ENCODE data around the gene OR10G8. TPM values are rescaled to one million over a fixed set of nuclear protein-coding genes. Genes with fewer than 3 reads are reported as not detected.

OR10G8 gene
- total RNA-seq, 1 experiment from 2014 or later = not detected

GRCh38 chr11:124075841-124076651 lies 49.4 kb downstream of the OR10G8 start:
- POLR2A ChIA-PET (ENCODE audit: unreplicated experiment) = no interaction called here
- Histone ChIP-seq H3K9me3 (ENCODE audit: insufficient read depth, low read depth) (no peaks in the 10 kb centered on the region), H3K4me1 (replicated peaks; ENCODE audit: insufficient read depth) (peaks cover 3% of the 10 kb centered on the region; the same call in 1 of the 2 replicates), H3K4me2 (peak overlapping the region; percentile 73), H3K9me2 (ENCODE audit: insufficient read depth) (no peaks in the 10 kb centered on the region), H3K79me2 (ENCODE audit: low read depth) (no peaks in the 10 kb centered on the region), H3K27me3 (ENCODE audit: insufficient read depth, low read depth) (peaks cover 39% of the 10 kb centered on the region), H3K27ac (no peak overlapping the region), H3F3A (ENCODE audit: insufficient read depth, low read depth) (no peaks in the 10 kb centered on the region), H4K20me1 (ENCODE audit: insufficient read depth) (no peaks in the 10 kb centered on the region), H3K36me3 (ENCODE audit: low read depth) (no peaks in the 10 kb centered on the region), H3K4me3 (peak overlapping the region; percentile 45; the same call in 1 of the 2 replicates), H2AFZ (peak overlapping the region; percentile 69; the same call in 1 of the 2 replicates)
- intact Hi-C loops (cut with micrococcal nuclease; ENCODE audit: unreplicated experiment) = no loop called here
- TF ChIP-seq CTCF (conservative IDR thresholded peaks at IDR 0.05) (no peak), EZH2 (IDR thresholded peaks at IDR 0.05; ENCODE audit: low read depth) (no peak)
- CTCF ChIA-PET = no interaction called here
- no peak for DNase-seq
- BruUV-seq (replicated peaks) = no TSS peak

GRCh38 chr11:124077266-124077665 lies 50.7 kb downstream of the OR10G8 start:
- Histone ChIP-seq H4K20me1 (ENCODE audit: insufficient read depth) (no peaks in the 10 kb centered on the region), H3K9me3 (ENCODE audit: insufficient read depth, low read depth) (no peaks in the 10 kb centered on the region), H3K4me2 (no peak overlapping the region), H3K79me2 (ENCODE audit: low read depth) (no peaks in the 10 kb centered on the region), H3K36me3 (ENCODE audit: low read depth) (no peaks in the 10 kb centered on the region), H3K4me1 (replicated peaks; ENCODE audit: insufficient read depth) (peaks cover 3% of the 10 kb centered on the region; the same call in 1 of the 2 replicates), H3F3A (ENCODE audit: insufficient read depth, low read depth) (no peaks in the 10 kb centered on the region), H2AFZ (no peak overlapping the region), H3K9me2 (ENCODE audit: insufficient read depth) (no peaks in the 10 kb centered on the region), H3K27me3 (ENCODE audit: insufficient read depth, low read depth) (peaks cover 39% of the 10 kb centered on the region), H3K4me3 (no peak overlapping the region), H3K27ac (no peak overlapping the region)
- ChIA-PET POLR2A (ENCODE audit: unreplicated experiment) (interaction anchor here (0.5 kb wide), 1 partner anchor 8 kb away, joined by 8 read pairs; no protein-coding TSS in a partner anchor), CTCF (no interaction called here)
- intact Hi-C loops (cut with micrococcal nuclease; ENCODE audit: unreplicated experiment) = no loop called here
- BruUV-seq (replicated peaks) = no TSS peak
- no peak for DNase-seq
- TF ChIP-seq CTCF (conservative IDR thresholded peaks at IDR 0.05) = no peak
- TF ChIP-seq EZH2 (IDR thresholded peaks at IDR 0.05; ENCODE audit: low read depth) = no peak

GRCh38 chr11:124078591-124078990 lies 52.0 kb downstream of the OR10G8 start:
- Histone ChIP-seq H3K4me1 (replicated peaks; ENCODE audit: insufficient read depth) (peaks cover 3% of the 10 kb centered on the region; the same call in 1 of the 2 replicates), H2AFZ (no peak overlapping the region), H3K36me3 (ENCODE audit: low read depth) (no peaks in the 10 kb centered on the region), H3K4me2 (no peak overlapping the region), H3K27me3 (ENCODE audit: insufficient read depth, low read depth) (peaks cover 34% of the 10 kb centered on the region), H4K20me1 (ENCODE audit: insufficient read depth) (no peaks in the 10 kb centered on the region), H3K4me3 (no peak overlapping the region), H3K9me3 (ENCODE audit: insufficient read depth, low read depth) (no peaks in the 10 kb centered on the region), H3K9me2 (ENCODE audit: insufficient read depth) (no peaks in the 10 kb centered on the region), H3K79me2 (ENCODE audit: low read depth) (no peaks in the 10 kb centered on the region), H3F3A (ENCODE audit: insufficient read depth, low read depth) (no peaks in the 10 kb centered on the region), H3K27ac (no peak overlapping the region)
- CTCF ChIA-PET = no interaction called here
- POLR2A ChIA-PET (ENCODE audit: unreplicated experiment) = no interaction called here
- intact Hi-C loops (cut with micrococcal nuclease; ENCODE audit: unreplicated experiment) = no loop called here
- no peak for DNase-seq
- no TSS peak for BruUV-seq (replicated peaks)
- TF ChIP-seq EZH2 (IDR thresholded peaks at IDR 0.05; ENCODE audit: low read depth) (no peak), CTCF (conservative IDR thresholded peaks at IDR 0.05) (no peak)
